Measurements from ENCODE around the gene HS2ST1. TPM values are rescaled to one million over a fixed set of nuclear protein-coding genes. Genes with fewer than 3 reads are reported as not detected.
"Not testable (repeated sequence)": the region's sequence is repeated elsewhere in the genome, so short reads cannot be mapped to it uniquely, and the experiment has no call there.

HS2ST1 gene
- polyA plus RNA-seq, 2 of the 4 experiments (the other 2 are of a cell fraction), result 15.7 to 26.7 TPM

DNA sequence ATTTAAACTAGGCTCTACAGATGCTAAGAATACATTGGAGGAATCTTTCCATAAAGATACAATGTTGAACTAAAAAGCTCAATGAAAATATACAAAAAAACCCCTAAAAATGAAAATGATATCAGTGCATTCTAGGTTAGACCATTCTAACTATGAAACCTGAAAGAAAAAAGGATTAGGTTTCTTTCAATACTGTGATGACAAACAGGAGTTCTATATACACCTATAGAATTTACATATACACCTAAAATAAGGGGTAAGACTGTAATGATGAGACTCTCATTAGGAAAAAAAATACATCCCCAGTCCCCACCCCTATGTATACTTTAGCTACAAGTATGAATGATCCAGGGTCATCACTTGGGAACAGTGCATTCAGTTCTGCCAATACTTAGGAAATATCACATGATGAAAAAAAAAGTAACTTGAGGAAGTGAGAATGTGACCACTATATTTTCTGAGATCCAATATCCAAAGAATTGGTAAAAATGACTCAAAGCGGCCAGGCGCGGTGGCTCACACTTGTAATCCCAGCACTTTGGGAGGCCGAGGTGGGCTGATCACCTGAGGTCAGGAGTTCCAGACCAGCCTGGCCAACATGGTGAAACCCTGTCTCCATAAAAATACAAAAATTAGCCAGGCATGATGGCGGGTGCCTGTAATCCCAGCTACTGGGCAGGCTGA is 26.8 kb upstream of the HS2ST1 start (continued):
- TF ChIP-seq EHMT2 (IDR thresholded peaks at IDR 0.05; ENCODE audit: low read depth) (no peak), FOSB (CRISPR knock-in tag; IDR thresholded peaks at IDR 0.05) (no peak), ZFP36 (IDR thresholded peaks at IDR 0.05; ENCODE audit: borderline replicate concordance, partially characterized antibody) (no peak), HOXB5 (CRISPR knock-in tag; IDR thresholded peaks at IDR 0.05) (no peak)

DNA sequence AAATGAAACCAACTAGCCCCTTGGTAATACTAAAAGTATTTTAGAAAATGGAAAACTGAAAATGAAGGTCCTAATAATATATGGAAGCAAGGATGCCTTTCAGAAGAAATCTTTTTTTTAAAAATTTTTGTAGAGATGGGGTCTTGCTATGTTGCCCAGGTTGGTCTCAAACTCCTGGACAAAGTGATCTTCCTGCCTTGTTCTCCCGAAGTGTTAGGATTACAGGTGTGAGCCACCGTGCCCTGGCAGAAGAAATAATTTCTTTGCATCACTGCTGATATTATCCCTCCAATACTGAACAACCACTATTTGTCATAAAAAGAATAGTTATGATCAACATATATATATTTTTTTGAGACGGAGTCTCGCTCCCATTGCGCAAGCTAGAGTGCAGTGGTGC is 26.1 kb upstream of the HS2ST1 start:
- Histone ChIP-seq H3K9me3 (no peaks in the 10 kb centered on the region), H3K4me3 (no peak overlapping the region), H3K27ac (no peak overlapping the region), H3K4me2 (no peak overlapping the region), H3K4me1 (no peaks in the 10 kb centered on the region)
- DNase-seq (ENCODE audit: low read depth in 1 of 2, low spot score in 1 of 2) (no peak), ATAC-seq (no peak), FAIRE-seq (no peak)
- WGBS (ENCODE audit: missing lambda C conversion rate), result 96% methylated on average over 5 of the region's 5 CpGs
- POLR2A ChIA-PET, result no interaction called here
- TF ChIP-seq GATA3 (IDR thresholded peaks at IDR 0.05; ENCODE audit: borderline replicate concordance) (no peak), EHF (CRISPR knock-in tag; IDR thresholded peaks at IDR 0.05) (no peak), CHD4 (IDR thresholded peaks at IDR 0.05; ENCODE audit: borderline replicate concordance) (no peak), CHD2 (IDR thresholded peaks at IDR 0.05; ENCODE audit: low read length, partially characterized antibody) (no peak), PHF8 (IDR thresholded peaks at IDR 0.05; ENCODE audit: borderline replicate concordance, low read depth) (no peak), MAZ (IDR thresholded peaks at IDR 0.05; ENCODE audit: borderline replicate concordance, low read depth, low read length) (no peak), CBX2 (IDR thresholded peaks at IDR 0.05; ENCODE audit: borderline replicate concordance, low read depth) (no peak), NFE2L2 (conservative IDR thresholded peaks at IDR 0.05; ENCODE audit: low read length) (no peak), POLR2A (IDR thresholded peaks at IDR 0.05; ENCODE audit: low read length) (no peak), JUNB (IDR thresholded peaks at IDR 0.05) (no peak), CEBPB (IDR thresholded peaks at IDR 0.05) (no peak), KDM1A (IDR thresholded peaks at IDR 0.05; ENCODE audit: low read depth) (no peak)
- TF ChIP-seq, protein P1, sequence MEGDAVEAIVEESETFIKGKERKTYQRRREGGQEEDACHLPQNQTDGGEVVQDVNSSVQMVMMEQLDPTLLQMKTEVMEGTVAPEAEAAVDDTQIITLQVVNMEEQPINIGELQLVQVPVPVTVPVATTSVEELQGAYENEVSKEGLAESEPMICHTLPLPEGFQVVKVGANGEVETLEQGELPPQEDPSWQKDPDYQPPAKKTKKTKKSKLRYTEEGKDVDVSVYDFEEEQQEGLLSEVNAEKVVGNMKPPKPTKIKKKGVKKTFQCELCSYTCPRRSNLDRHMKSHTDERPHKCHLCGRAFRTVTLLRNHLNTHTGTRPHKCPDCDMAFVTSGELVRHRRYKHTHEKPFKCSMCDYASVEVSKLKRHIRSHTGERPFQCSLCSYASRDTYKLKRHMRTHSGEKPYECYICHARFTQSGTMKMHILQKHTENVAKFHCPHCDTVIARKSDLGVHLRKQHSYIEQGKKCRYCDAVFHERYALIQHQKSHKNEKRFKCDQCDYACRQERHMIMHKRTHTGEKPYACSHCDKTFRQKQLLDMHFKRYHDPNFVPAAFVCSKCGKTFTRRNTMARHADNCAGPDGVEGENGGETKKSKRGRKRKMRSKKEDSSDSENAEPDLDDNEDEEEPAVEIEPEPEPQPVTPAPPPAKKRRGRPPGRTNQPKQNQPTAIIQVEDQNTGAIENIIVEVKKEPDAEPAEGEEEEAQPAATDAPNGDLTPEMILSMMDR (IDR thresholded peaks at IDR 0.05), result no peak
- TF ChIP-seq, protein P2, sequence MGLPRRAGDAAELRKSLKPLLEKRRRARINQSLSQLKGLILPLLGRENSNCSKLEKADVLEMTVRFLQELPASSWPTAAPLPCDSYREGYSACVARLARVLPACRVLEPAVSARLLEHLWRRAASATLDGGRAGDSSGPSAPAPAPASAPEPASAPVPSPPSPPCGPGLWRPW (IDR thresholded peaks at IDR 0.05), result no peak
- CTCF ChIA-PET, result no interaction called here

DNA sequence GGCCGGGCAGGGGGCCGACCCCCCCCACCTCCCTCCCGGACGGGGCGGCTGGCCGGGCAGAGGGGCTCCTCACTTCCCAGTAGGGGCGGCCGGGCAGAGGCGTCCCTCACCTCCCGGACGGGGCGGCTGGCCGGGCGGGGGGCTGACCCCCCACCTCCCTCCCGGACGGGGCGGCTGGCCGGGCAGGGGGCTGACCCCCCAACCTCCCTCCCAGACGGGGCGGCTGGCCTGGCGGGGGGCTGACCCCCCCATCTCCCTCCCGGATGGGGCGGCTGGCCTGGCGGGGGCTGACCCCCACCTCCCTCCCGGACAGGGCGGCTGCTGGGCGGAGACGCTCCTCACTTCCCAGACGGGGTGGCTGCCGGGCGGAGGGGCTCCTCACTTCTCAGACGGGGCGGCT is 15.0 kb upstream of the HS2ST1 start:
- H3K4me3 ChIP-seq; CTCF ChIA-PET; FAIRE-seq; H3K4me2 ChIP-seq; H3K4me1 ChIP-seq; POLR2A ChIA-PET; ATAC-seq; H3K9me3 ChIP-seq; H3K27ac ChIP-seq; DNase-seq (ENCODE audit: low read depth in 1 of 2, low spot score in 1 of 2): not testable (repeated sequence)
- WGBS (ENCODE audit: missing lambda C conversion rate), result no CpG with 5 or more reads among the region's 33 CpGs

DNA sequence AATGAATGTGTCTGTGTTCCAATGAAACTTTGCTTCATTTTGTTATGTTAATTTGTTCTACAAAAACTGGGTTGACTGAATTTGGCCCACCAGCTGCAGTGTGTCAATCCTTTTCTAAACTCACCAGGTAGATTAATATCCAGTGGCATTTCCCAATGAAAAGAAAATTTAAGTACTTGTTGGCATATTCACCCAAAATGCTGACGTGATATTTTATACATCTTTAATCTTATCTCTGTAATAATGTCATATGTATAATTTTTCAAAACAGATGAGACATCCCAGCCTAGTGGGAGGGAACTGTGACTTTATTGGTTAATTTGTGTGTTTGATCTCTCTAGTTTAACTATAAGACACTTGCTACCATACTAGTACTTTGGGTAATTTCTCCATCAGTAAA is 8.6 kb upstream of the HS2ST1 start:
- ATAC-seq, result no peak
- no peaks in the 10 kb centered on the region for H3K9me3 ChIP-seq
- POLR2A ChIA-PET, result no interaction called here
- no peak for DNase-seq (ENCODE audit: low read depth in 1 of 2, low spot score in 1 of 2)
- 0% methylated on average over 1 of the region's 1 CpG for WGBS (ENCODE audit: missing lambda C conversion rate)
- no peak overlapping the region for H3K4me3 ChIP-seq
- H3K4me2 ChIP-seq, result no peak overlapping the region
- H3K27ac ChIP-seq, result no peak overlapping the region
- no peaks in the 10 kb centered on the region; the same call in 2 of the 3 replicates for H3K4me1 ChIP-seq
- no peak for FAIRE-seq
- CTCF ChIA-PET, result no interaction called here
- TF ChIP-seq, protein P3, sequence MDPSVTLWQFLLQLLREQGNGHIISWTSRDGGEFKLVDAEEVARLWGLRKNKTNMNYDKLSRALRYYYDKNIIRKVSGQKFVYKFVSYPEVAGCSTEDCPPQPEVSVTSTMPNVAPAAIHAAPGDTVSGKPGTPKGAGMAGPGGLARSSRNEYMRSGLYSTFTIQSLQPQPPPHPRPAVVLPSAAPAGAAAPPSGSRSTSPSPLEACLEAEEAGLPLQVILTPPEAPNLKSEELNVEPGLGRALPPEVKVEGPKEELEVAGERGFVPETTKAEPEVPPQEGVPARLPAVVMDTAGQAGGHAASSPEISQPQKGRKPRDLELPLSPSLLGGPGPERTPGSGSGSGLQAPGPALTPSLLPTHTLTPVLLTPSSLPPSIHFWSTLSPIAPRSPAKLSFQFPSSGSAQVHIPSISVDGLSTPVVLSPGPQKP (IDR thresholded peaks at IDR 0.05; ENCODE audit: low read depth, low read length), result no peak
- TF ChIP-seq CBX2 (IDR thresholded peaks at IDR 0.05; ENCODE audit: borderline replicate concordance, low read depth) (no peak), EP300 (IDR thresholded peaks at IDR 0.05) (no peak), HDAC2 (IDR thresholded peaks at IDR 0.05) (no peak), POLR2AphosphoS2 (conservative IDR thresholded peaks at IDR 0.05; ENCODE audit: low read length) (no peak), SREBF2 (IDR thresholded peaks at IDR 0.05) (no peak), RAD21 (conservative IDR thresholded peaks at IDR 0.05 in 1 of 2, IDR thresholded peaks at IDR 0.05 in 1 of 2) (no peak), TP53 (CRISPR knock-in tag; IDR thresholded peaks at IDR 0.05) (no peak), HOXB5 (CRISPR knock-in tag; IDR thresholded peaks at IDR 0.05) (no peak)
- TF ChIP-seq, protein P4, sequence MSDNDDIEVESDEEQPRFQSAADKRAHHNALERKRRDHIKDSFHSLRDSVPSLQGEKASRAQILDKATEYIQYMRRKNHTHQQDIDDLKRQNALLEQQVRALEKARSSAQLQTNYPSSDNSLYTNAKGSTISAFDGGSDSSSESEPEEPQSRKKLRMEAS (IDR thresholded peaks at IDR 0.05), result no peak
- TF ChIP-seq, protein P5, sequence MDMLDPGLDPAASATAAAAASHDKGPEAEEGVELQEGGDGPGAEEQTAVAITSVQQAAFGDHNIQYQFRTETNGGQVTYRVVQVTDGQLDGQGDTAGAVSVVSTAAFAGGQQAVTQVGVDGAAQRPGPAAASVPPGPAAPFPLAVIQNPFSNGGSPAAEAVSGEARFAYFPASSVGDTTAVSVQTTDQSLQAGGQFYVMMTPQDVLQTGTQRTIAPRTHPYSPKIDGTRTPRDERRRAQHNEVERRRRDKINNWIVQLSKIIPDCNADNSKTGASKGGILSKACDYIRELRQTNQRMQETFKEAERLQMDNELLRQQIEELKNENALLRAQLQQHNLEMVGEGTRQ (IDR thresholded peaks at IDR 0.05), result no peak
